Lower leg skin (tissue), 3 donors: Measurements from ENCODE around the gene EZR.
"Not testable (repeated sequence)": the region's sequence is repeated elsewhere in the genome, so short reads cannot be mapped to it uniquely, and the experiment has no call there.

Experiments used
- CTCF ChIP-seq, 3 donors: fragments of 450-650 bp; IDR thresholded peaks; one replicate each; pipeline ENCODE4 v1.5.1; 2016; ENCODE audit warnings: antibody characterized with exemption in 3 of 3, mild to moderate bottlenecking in 3 of 3, moderate library complexity in 2 of 3
- POLR2A ChIP-seq, 2 donors: fragments of 450-650 bp; IDR thresholded peaks; one replicate each; pipeline ENCODE4 v1.6.1; 2016 to 2017; ENCODE audit warnings: antibody characterized with exemption in 2 of 2, mild to moderate bottlenecking in 1 of 2, moderate library complexity in 1 of 2

- not testable (repeated sequence) for TF ChIP-seq CTCF, POLR2A (IDR thresholded peaks at IDR 0.05)
Measured at GRCh38 chr6:158792505-158792904, 26.7 kb downstream of the EZR start.
